IMR-90 (cell line): Measurements from ENCODE around the gene PRPF8. TPM values are rescaled to one million over a fixed set of nuclear protein-coding genes. Genes with fewer than 3 reads are reported as not detected.
A peak's percentile ranks its signal among the peaks of the same experiment; 100 is the strongest.

Experiments used
- BHLHE40 ChIP-seq: fragments of 150-350 bp; IDR thresholded peaks from 2 replicates; pipeline ENCODE4 v1.6.1; 2016; ENCODE audit warnings: mild to moderate bottlenecking, low read depth, low read length
- CTCF ChIP-seq: conservative IDR thresholded peaks from 2 replicates; pipeline ENCODE4 v1.5.1; 2012; ENCODE audit warnings: mild to moderate bottlenecking, low read depth, low read length, improper control_type of control experiment
- FOS ChIP-seq: fragments of 150-350 bp; IDR thresholded peaks from 2 replicates; pipeline ENCODE4 v1.6.1; 2016; ENCODE audit warnings: low read depth, low read length
- polyA plus RNA-seq, 3 experiments: library from polyadenylated mRNA; depleted of rRNA; stranded (reverse); fragments of >200 nt; gene quantifications; 2 replicates each; pipeline ENCODE4 v1.2.3, GENCODE V29; 2012; ENCODE audit warnings: low replicate concordance in 1 of 3
- total RNA-seq: library from RNA; depleted of rRNA; stranded (reverse); fragments of >200 nt; gene quantifications from 2 replicates; pipeline ENCODE4 v1.2.3, GENCODE V29; 2012

PRPF8 gene
- total and polyA plus RNA-seq, 2 of the 4 experiments (the other 2 are of a cell fraction) = 141 to 160 TPM

DNA sequence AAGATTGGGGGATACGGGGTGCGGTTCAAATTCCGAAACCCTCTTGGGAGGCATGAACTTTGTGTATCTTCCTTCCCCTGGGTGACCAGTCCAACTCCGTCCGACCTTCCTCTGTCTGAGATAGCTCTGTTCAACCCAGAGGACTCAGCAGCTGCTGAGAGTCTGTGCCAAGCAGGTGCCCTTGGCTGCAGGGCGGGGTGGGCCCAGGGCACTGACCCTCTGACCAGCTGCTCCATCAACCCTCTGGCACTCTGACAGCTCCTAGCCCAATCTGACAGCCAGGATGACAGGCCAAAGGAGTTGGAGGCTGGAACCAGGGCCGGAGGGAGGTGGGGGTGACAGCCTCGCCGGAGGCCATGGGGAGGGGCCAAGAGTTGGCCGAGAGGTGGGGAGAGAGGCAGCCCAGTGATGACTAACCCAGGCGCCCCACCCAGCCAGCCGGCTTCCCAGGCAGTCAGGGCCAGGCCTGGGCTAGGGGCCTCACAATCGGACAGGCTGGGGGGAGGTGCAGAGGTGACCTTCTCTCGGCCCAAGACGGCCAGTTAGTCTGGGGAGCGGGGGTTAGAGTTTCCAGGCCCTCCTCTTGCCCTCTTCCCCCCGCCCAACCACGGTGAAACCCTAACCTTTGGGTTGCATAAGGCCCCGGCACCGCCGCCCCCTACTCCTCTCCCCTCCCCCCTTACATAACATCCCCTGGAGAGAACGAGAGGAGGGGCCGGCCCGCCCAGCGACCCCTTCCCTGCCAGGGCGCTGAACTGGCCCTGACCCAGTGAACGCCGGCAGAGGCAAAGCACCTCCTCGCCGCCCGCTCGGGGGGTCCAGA lies 30.5 kb upstream of the PRPF8 start (continued):
- TF ChIP-seq FOS = peak; percentile 31
- no peak for TF ChIP-seq CTCF
- no peak for TF ChIP-seq BHLHE40
